IPS-NIHi11 (cell line): Measurements from ENCODE around the gene ZSCAN10.
"Not testable (repeated sequence)": the region's sequence is repeated elsewhere in the genome, so short reads cannot be mapped to it uniquely, and the experiment has no call there.

Source experiments
- DNase-seq: peaks from one replicate; pipeline ENCODE4 v3.0.0; 2012; ENCODE audit warnings: mixed read lengths, low spot score

The ZSCAN10 gene

DNA sequence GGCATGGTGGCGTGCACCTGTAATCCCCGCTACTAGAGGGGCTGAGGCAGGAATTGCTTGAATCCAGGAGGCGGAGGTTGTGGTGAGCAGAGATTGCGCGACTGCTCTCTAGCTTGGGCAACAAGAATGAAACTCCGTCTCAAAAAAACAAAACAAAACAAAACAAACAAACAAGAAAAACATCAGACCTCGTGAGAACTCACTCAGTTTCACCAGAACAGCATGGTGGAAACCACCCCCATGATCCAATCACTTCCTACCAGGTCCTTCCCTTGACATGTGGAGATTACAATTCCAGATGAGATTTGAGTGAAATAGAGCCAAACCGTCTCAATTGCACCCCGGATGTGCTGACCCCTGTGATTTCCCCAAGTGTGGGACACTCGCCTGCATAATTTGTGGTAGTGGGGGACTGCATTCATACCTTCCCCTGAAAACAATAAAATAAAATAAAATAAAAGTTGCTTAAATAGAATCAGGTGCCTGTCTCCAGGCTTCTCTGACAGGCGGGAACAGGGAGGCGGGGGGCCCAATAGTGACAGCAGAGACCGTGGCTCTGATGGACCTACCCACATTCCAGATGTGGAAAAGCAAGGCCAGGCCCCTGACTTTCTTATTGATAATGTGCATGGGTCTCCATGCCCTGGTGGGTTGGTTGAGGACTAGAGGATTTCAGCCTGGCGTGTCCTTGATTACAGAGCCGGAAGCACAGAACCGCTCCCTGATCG lies 13.1 kb downstream of the ZSCAN10 start:
- DNase-seq: no peak

- DNase-seq: no peak
Observed at GRCh38 chr16:3084969-3085670, 14.0 kb downstream of the ZSCAN10 start.

DNA sequence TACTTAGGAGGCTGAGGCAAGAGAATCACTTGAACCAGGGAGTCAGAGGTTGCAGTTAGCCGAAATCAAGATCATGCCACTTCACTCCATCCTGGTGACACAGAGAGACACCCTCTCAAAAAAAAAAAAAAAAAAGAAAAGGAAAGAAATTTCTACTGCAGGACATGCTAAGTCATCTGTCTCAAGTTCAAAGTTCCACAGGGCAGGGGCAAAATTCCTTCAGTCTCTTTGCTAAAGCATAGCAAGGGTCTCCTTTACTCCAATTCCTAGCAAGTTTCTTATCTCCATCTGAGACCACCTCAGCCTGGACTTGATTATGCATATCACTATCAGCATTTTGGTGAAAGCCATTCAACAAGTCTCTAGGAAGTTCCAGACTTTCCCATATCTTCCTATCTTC lies 14.6 kb downstream of the ZSCAN10 start:
- no peak for DNase-seq

DNA sequence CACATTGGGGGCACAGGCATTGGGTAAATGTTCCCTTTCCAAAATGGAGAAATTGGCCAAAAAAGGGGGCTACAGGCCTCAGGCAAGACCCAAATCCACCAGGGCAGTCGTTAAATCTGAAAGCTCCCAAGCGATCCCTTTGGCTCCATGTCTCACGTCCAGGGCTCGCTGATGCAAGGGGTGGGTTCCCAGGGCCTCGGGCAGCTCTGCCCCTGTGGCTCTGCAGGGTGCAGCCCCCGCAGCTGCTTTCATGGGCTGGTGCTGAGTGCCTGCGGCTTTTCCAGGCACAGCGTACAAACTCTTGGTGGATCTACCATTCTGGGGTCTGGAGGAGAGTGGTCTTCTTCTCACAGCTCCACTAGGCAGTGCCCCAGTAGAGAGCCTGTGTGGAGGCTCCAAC lies 15.7 kb downstream of the ZSCAN10 start:
- not testable (repeated sequence) for DNase-seq

- not testable (repeated sequence) for DNase-seq
Observed at GRCh38 chr16:3081957-3082356, 17.1 kb downstream of the ZSCAN10 start.

GRCh38 chr16:3080024-3080423 lies 19.1 kb downstream of the ZSCAN10 start:
- no peak for DNase-seq

- DNase-seq: no peak
Observed at GRCh38 chr16:3076577-3076976, 22.5 kb downstream of the ZSCAN10 start.

DNA sequence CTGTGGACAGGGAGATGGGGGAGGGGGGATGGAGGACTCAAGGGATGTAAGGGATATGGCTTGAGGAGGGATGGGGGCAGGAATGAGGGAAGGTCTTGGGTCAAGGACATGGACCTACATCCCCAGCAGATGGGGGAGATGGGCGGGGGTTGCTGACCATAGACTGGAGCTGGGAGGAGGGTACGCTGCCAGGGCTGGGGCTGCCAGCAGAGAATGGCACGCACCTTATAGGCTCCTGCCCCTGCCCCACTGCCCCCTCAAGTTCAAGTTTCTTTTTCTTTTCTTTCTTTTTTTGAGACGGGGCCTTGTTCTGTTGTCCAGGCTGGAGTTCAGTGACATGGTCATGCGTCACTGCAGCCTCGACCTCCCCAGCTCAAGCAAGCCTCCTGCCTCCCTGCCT lies 23.1 kb downstream of the ZSCAN10 start:
- not testable (repeated sequence) for DNase-seq

GRCh38 chr16:3075523-3075915 lies 23.6 kb downstream of the ZSCAN10 start:
- DNase-seq: peak; percentile 34

DNA sequence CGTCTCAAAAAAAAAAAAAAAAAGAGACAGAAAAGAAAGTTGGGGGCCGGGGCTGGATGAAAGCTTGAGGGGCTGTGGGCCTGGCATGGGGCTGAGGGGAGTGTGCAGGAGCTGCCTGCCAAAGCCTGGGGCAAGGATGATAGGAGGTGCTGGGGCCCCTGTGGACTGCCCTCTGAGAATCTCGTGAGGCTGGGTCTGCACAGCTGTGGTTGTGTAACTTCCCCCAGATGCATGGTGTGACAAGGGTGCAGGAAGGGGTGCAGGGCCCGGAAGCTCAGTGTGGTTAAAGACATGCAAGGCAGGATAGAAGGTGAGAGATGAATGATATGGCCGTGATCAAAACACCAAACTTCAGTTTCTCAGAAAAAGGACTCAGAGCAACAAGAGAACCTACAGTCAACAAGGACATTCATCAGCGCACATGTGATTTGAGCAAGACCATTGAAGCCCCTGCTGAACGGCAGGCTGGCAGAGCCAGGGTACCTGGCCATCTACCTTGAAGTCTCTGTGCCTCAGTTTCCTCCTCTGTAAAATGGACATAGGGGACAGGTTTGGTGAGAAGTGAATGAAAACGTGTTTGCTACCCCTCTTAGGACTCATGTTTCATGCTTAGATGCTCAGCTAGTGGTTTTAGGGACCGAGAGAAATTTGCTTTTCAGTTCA lies 24.1 kb downstream of the ZSCAN10 start:
- DNase-seq: no peak

GRCh38 chr16:3073448-3073847 lies 25.6 kb downstream of the ZSCAN10 start:
- no peak for DNase-seq

DNA sequence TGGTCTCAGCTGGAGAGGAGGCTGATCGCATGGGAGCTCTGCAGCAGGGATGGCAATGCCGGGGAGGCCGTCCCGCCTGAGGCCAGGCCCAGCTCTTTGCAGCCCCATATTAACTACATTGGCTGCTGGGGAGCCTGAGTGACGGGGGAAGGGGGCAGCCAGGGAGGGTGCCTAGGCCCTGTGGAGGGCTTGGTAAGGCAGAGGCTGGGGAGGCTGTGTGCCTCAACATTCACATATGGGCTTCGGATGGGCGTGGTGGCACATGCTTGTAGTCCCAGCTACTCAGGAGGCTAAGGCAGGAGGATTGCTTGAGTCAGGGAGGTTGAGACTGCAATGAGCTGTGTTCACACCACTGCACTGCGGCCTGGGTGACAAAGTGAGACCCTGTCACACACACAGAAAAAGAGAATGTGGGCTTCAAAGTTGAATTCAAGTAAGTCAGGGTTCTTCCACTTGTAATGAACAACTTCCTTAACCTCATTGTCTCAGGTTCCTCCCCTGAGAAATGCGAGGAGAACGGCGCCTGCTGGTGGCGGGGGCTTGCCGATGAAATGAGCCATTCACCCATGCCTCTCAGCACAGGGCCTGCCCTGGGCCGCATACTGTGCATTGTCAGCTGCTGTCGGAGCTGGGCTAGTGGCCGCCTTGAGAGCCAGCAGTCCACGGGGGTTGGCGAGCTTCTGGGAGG lies 26.4 kb downstream of the ZSCAN10 start:
- peak; percentile 24 for DNase-seq

GRCh38 chr16:3072148-3072547 lies 26.9 kb downstream of the ZSCAN10 start:
- DNase-seq: not testable (repeated sequence)

DNA sequence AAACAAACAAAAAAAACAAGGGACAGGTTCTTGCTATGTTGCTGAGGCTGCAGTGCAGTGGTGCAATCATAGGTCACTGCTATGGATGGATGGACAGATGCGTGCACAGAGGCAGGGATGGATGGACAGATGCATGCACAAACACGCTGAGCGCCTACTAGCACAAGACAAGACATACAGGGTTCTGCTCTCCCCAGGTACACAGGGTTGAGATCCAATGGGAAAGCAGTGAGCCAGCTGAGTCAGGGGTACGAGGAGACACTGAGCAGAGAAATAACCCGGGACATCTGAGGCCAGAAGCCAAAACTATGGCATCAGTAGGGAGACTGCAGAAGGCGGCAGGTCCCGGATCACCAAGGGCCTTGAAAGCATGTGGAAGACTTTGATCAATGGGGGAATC lies 27.4 kb downstream of the ZSCAN10 start:
- no peak for DNase-seq

GRCh38 chr16:3070608-3071111 lies 28.4 kb downstream of the ZSCAN10 start:
- DNase-seq: no peak

DNA sequence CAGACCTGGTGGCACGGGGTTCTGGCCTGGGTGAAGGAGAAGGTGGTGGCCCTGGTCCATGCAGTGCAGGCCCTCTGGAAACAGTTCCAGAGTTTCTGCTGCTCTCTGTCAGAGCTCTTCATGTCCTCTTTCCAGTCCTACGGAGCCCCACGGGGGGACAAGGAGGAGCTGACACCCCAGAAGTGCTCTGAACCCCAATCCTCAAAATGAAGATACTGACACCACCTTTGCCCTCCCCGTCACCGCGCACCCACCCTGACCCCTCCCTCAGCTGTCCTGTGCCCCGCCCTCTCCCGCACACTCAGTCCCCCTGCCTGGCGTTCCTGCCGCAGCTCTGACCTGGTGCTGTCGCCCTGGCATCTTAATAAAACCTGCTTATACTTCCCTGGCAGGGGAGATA lies 29.9 kb downstream of the ZSCAN10 start:
- DNase-seq: not testable (repeated sequence)

GRCh38 chr16:3068487-3068886 lies 30.6 kb downstream of the ZSCAN10 start:
- no peak for DNase-seq

DNA sequence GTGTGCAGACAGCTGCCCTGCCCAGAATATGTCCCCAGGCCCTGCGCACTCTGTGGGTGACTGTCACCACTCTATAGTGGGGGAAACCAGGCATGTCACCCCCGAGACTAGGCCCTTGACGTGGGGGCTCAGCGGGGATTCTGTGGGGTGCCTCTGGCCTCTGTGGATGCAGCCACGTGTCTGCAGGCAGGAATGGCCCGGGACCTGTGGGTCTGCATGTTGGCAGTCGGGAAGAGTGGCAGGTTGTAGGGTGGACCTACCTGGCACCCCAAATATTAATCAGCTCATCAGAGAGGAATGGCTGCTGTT lies 32.7 kb downstream of the ZSCAN10 start:
- no peak for DNase-seq

GRCh38 chr16:3065742-3066439 lies 33.2 kb downstream of the ZSCAN10 start:
- DNase-seq: peak; percentile 7

DNA sequence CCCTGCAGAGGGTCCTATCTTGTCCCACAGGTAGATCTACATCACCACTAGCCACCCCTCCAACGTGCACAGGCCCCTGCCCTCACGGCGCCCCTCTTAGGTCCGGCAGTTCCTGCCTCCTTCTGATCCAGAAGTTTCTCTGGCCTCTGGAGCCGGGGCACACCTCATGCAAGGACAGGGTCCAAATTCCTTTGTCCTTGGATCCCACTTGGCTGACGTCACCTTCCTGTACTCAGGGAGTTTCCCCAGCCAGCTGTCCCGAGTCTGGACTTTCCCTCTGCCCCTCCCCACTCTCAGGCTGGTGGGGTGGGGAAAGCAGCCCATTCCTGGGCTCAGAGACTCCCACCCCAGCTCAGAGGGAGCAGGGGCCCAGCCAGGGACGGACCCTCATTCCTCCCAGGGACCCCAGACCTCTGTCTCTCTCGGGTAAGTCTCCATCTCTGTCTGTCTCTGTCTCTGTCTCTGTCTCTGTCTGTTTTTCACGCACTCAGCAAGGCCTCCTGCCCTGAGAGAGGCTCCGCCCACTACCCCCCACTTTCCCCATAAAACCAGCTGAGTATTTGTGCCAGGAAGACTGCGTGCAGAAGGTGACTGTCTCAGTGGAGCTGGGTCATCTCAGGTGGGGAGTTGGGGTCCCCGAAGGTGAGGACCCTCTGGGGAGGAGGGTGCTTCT lies 33.9 kb downstream of the ZSCAN10 start, which contains the start of gene IL32:
IL32 (plus strand) TSS at position 572 of the 673 bp plus-strand sequence. CDS start 172 bp downstream, outside the sequence.
- DNase-seq: peak; percentile 36
